Amygdala (tissue), 56 donors: ENCODE measurements around the gene TLN1.
A peak's percentile ranks its signal among the peaks of the same experiment; 100 is the strongest.

Source experiments
- DNase-seq, 56 donors: peaks; one replicate each; lab custom pipeline; 2025; lab: John Stamatoyannopoulos, UW

The TLN1 gene, protein sequence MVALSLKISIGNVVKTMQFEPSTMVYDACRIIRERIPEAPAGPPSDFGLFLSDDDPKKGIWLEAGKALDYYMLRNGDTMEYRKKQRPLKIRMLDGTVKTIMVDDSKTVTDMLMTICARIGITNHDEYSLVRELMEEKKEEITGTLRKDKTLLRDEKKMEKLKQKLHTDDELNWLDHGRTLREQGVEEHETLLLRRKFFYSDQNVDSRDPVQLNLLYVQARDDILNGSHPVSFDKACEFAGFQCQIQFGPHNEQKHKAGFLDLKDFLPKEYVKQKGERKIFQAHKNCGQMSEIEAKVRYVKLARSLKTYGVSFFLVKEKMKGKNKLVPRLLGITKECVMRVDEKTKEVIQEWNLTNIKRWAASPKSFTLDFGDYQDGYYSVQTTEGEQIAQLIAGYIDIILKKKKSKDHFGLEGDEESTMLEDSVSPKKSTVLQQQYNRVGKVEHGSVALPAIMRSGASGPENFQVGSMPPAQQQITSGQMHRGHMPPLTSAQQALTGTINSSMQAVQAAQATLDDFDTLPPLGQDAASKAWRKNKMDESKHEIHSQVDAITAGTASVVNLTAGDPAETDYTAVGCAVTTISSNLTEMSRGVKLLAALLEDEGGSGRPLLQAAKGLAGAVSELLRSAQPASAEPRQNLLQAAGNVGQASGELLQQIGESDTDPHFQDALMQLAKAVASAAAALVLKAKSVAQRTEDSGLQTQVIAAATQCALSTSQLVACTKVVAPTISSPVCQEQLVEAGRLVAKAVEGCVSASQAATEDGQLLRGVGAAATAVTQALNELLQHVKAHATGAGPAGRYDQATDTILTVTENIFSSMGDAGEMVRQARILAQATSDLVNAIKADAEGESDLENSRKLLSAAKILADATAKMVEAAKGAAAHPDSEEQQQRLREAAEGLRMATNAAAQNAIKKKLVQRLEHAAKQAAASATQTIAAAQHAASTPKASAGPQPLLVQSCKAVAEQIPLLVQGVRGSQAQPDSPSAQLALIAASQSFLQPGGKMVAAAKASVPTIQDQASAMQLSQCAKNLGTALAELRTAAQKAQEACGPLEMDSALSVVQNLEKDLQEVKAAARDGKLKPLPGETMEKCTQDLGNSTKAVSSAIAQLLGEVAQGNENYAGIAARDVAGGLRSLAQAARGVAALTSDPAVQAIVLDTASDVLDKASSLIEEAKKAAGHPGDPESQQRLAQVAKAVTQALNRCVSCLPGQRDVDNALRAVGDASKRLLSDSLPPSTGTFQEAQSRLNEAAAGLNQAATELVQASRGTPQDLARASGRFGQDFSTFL (N-terminal part only)

DNA sequence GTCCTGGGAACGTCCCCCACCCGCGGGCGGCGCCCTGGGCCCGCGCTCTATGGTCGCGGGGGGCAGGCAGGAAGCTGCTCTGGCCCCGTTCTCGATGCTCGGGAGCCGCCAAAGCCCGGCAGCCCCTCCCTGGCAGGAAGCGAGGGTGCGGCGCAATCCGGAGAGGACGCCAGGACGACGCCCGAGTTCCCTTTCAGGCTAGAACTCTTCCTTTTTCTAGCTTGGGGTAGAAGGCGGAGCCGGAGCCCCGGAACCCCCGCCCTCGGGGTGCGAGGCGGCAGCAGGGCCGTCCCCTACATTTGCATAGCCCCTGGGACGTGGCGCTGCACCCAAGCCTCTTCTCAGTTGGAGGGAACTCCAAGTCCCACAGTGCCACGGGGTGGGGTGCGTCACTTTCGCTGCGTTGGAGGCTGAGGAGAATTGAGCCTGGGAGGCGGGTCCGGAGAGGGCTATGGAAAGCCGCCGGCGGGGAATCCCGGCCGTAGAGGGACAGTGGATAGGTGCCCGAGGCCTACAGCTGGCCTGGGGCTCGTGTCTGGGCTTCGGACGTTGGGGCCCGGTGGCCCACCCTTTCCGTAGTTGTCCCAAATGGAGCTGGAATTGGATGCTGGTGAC is at the start of gene TLN1, which contains the start of gene CREB3:
TLN1 (minus strand) TSS at position 11 of the 615 bp plus-strand sequence. CDS start 6,501 bp downstream, outside the sequence.
CREB3 (plus strand) TSS at position 482 of the 615 bp plus-strand sequence; CDS start at position 589, 107 bp downstream.
- DNase-seq, result peak; percentile 73 to 100 (median 97)

DNA sequence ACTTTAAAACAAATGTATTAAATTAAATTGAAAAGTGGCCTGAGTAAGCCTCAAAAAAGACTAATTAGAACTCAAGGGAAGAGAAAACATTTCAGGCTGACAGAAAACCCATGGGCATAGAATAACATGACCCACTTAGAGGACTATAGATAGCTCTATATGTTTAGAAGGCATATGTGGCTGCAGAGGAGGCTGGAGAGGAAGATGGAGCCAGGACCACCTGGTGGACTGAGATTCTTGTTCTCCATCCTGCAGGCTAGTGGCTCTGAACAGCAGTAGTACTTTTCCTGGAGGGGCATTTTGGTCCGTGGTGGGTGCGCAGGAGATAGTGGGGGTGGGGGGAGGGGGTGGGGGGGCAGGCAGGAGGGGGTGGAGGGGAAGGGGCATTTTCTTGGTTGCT is 49.1 kb upstream of the TLN1 start:
- DNase-seq, result no peak

DNA sequence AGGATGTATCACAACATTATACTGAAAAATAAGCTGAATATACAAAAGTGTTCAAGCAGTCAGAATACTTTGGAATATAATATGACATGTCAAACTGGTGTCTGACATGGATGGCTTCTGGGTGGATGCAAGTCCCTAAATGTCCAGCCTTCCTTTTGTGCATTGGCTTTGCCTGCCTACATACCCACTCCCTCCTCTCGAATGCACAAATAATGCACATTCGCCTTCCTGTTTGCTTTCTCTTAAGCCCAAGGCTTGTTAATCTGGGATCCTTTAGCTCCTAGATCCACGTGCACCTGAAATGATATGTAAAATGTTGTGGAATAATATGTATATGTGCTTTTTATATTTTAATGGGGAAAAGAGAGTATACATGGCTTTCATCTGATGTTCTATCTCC is 46.5 kb upstream of the TLN1 start:
- DNase-seq, result no peak

DNA sequence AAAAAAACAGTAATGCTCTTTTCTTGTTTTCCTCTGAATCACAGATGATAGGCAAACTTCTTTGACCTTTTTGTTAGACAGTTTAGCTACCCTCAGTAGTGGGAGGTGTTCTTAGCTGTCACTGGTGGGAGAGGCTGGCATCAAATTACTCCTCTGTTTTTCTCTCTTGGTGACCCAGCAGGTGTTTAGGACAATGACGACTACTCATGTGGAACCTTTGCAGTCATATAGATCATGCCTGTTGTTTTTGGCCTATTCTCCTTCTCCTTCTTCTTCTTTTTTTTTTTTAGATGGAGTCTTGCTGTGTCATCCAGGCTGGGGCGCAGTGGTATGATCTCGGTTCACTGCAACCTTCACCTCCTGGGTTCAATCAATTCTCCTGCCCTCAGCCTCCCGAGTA is 44.0 kb upstream of the TLN1 start:
- no peak for DNase-seq

DNA sequence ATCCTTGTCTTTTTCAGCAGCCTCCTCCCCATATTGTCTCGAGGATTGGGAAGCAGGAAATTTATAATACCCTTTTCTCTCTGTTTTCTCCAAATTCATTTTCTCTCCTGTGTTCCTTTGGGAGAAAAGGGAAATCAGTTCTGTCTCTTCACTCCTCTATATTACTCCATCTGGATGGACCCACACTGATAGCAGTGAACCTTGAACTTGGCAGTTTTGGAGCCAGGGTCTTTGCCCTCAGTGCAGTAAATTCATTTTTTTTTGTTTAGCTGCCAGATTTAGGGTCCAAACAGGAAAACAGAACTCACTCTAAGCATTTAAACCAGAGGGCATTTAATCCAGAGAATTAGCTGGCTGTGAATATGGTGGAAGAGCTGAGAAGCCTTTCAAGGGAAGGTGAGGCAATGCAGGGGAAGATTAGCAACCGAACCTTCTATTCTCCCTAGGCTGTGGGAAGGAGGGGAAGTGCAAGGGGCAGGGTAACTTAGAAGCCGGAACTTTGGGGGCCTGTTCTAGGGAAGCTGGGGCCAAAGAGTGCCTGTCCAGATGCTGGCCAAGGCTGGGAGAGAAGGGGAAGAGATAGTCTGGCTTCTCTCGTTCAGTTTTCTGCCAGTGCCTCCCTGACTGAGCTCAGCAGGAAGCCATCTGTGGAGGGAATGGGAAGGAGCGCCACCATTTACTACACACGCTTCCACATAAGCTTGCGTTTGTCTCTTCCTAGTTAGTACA is 43.1 kb upstream of the TLN1 start:
- DNase-seq, result peak in 4 of 56 donors; percentile 5 to 48 (median 21)

DNA sequence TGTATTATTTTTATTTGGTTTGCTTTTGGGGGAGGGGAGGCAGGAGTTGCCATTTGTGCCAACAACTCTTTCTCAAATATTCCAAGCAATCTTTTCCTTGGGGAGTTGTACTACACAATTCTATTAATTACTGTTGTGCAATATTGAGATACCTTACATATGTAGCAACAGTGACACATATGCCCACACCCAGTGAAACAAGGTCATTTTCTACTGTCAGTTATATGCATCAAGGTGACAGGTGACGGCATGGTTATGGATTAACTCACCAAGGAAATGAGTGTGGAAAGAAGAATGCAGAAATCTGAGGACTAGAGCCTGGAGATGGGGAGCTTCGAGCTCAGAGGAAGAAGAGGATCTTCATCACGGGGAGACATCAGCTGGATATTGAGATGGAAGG is 39.9 kb upstream of the TLN1 start:
- DNase-seq, result no peak

DNA sequence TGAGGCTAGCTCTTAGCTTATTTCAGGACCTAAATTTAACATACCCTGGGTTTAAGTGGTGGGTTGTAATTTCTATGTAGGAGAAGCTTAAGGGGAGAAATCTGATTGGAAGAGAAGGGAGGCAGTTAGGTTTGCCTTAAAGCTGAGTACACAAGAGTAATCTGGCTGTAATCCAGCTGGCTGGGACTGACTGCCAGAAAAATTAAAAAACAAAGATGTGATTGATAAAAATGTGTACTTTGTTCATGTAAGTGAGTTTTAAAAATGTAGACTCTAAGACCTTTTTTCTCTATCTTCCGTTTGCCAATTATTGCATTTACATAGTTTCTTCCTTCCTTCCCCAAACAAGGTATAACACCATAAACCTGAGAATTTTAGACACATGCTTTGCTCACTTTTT is 39.5 kb upstream of the TLN1 start:
- peak in 1 of 56 donors; percentile 39 for DNase-seq

DNA sequence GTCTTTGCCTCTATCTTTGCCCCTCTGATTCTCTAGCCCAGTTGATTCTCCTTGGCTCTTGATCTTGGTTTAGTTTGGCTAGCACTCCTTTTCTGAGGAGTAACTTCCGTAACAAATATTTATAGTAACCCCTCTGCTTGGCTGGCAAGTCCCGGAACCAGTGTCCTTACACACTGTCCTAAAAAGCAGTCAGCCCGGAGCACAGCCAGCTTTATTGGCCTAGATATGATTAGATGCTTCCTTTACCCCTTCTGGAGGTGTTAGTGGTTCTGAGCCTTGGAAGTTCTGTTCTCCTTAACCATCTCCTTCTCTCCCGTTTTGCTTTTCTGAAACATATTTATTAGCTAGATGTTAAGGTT is 39.1 kb upstream of the TLN1 start:
- peak in 1 of 56 donors; percentile 9 for DNase-seq

DNA sequence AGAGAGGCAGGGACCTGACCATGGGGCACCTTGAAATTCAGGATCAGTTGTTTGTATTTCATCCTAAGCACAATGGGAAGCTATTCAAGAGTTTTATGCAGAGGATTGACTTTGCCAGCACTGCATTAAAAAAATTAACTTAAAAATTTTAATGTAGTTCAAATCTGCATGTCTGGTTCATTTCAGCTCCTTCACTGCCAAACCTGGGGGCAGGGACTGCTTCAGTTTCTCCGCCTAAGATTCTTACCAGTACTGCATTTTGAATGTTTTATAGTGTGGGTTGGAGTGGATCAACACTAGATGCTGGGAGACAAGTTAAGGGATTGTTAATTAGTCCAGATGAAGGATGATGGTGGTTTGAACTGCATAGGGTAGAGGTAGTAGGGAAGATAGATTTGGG is 37.8 kb upstream of the TLN1 start:
- DNase-seq, result no peak

DNA sequence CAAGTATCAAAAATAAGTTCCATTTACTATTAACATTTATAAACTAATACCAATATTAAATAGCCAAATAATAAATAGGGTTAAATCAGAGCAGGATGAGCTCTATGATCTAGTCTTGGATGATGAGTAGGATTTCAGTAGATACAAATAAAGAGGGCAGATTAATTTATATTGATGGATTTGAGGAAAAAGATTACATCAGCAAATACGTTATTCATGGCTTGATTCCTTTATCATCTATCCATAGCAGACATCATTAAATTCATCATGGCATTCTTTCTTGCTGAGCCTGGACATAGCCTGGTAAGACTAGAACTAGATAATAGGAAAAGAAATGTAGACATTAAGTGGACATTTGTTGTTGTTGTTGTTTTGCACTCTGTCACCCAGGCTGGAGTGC is 35.5 kb upstream of the TLN1 start:
- DNase-seq, result no peak

DNA sequence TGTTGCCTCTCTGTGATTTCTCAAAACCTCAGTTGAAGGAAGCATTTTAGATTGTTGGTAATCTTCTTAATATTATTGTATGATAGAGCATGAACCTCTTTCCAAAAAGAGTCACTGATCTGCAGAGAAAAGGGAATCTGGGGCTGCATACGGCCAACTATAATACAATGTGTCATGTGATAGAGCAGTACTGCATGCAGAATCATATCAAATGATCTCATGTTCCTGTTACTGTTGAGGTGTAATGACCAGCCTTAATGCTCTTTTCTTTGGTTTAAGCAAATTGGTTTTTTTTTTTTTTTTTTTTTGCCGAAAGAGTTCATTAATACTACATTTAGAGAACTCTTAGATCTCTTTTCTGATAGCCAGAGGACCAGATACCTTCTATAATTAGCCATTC is 35.0 kb upstream of the TLN1 start:
- no peak for DNase-seq

DNA sequence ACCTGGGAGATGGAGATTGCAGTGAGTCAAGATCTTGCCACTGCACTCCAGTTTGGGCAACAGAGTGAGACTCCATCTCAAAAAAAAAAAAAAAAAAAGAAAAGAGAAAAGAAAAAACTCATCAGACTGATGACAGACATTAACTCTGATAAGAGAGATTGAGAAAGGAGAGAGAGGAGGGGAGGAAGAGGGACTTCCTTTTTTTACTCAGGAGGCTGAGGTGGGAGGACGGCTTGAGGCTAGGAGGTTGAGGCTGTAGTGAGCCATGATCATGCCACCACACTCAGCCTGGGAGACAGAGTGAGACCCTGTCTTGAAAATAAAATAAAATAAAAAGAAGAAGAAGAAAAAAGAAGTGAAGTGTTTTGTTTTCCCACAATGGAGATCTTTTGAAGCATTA is 31.8 kb upstream of the TLN1 start:
- DNase-seq, result no peak

DNA sequence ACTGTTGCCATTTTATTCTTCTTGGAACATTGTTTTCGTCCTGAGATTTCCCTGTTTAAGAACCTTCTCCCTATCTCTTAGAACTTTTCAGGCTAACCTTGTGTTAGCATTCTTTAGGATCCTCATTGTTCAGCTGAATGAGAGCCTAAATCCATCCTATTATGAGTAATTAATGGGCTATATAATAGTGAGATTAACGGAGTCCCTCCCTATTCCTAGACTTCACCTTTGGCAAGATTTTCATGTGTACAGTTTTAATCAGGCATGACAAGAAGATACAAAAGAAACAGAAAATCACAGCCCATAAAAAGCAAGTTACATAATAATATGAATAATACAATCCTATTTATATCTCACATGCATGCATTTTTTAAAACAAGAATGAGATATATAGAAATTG is 31.2 kb upstream of the TLN1 start:
- no peak for DNase-seq

DNA sequence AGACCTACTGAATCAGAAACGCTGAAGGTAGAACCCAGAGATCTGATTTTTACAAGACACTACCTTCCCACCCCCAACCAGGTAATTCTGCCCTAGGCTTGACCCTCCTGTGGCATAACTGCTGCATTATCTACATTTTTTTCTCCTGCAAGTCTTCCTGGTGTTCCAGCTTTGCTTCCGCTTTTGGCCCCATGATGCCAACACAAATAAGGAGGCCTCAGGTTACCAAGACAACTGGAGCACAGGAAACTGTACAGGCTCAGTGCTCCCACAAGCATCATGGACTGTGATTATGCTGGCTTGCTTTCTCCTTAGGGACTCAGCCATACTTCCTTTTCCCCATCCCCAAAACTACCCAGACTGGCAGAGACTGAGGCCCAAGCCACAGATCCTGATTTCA is 28.7 kb upstream of the TLN1 start:
- DNase-seq, result peak in 6 of 56 donors; percentile 5 to 35 (median 17)

DNA sequence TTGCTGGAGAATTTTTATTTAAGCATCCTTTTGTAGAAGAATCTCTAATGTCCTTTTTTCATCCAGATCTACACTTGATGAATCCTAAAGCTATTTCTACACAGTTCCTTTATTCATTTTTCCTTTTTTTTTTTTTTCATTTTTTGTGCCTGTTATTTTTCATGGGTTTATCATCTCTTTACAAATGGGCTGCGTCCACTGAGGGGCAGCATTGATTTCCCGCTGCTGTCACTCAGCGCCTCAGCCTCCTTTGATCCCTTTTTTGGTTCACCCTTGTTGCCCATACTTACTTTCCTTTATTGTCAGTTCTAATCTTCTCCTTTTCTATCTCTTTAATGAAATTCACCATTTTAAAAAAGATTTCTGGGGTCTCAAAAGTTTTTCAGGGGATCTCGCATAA is 27.8 kb upstream of the TLN1 start:
- DNase-seq, result no peak

DNA sequence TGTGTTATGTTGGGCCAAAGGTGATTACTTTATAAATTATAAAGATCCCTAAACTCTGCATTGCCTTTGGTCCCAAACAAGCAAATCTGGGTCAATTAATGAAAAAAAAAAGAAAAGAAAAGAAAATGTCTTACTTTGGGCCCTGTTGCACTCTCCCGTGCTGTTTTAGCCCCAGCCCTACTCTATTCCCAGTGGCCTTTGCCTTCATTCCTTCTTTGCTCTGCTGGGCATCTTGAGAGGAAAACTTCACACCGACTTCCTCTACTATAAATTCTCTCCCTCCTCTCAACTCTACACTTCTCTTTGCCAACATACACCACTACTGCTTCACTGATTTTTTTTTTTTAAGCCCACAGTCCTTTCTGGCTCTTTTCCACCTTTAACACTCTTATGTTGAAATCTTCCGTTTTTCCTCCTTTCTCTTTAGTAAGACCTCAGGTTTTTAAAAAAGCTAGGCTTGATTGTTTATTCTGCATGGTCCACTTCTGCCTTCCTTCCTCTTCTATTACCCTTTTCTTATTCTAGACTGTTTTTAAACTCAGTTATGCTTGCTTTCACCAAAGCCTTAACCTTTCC is 26.6 kb upstream of the TLN1 start:
- no peak for DNase-seq

DNA sequence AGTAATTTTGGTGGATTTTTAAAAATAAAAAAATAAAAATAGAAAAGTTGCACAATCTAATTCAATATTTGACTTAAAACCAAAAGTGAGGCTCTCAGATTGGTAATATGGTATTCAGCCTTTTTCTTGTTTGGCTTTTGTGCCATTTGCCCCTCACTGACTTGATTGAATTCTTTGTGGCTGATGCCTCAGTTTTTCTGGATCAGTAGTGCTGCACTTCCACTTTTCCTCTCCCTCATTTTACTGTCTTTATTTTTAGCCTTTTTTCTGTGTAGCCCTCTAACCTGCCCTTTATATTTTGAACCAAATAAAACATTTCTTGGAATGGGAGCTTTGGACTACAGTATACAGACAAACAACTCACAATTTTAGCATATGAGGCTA is 25.9 kb upstream of the TLN1 start:
- no peak for DNase-seq

DNA sequence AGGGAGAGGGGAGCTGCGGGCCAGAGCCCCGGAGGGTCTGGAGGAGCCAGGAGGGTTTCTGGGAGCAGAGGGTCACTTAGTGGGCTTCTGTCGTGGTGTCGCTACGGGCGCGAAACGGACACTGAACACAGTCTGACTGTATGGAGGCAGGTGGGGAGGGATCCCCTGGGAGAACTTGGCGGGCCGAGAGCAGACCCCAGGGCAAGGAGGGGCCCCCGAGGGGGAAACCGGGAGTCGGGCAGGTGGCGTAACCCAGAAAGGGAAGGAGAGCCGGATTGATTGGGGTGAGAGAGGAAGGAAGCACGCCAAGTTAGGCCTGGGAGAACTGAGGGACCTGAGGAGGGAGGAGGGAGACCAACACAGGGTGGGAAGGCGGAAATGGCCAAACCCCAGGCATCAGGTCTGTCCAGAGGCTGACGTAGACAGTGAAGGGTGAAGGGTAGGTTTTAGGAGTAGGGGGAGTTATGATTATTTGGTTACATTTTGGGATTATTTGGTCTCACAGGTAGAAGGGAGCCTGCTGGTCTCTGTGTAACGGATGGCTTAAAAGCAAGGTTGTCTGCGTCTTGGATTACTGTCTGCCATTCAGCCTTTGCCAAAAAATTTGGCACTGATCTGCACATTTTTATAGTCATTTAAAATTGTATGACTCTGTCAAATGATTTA is 25.4 kb upstream of the TLN1 start:
- peak in 22 of 56 donors; percentile 19 to 71 (median 48) for DNase-seq
